ENCODE measurements around the gene CRY2.
A peak's percentile ranks its signal among the peaks of the same experiment; 100 is the strongest.

CRY2 gene

DNA sequence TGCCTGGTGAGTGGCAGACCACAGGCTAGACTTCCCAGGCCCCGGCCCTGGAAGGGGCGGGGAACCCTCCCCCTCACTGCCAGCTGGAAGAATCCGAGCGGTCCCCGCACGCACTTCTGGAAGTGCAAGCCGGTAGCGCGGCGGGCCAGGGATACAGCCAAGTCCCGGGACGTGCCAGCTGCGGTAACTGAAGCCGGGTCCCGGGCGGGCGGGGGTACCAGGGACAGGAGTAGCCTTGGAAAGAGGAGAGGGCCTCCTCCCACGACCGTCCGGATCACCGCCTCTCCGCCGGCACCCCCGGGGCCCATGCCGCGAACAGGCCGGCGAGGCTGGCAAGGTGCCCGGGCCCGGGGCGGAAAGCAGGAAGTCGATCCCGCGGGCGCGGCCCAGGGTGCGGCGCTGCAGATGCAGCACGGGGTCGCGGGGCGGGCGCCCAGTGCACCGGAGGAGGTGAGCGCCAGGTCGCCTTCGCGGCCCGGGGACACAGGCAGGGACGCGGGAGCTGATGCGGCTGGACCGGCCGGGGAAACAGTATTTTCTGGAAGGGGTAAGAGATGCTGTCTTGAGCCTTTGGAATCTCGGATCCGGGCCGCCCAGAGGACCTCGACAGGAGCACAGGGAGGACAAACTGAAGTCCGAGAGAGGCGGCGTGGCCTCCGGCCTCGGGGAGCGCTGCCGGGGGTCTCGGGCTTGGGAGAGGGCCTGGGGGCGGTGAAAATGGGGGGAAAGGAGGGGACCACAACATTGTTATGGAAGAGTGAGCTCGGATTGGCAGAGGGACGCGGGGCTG lies 43.1 kb upstream of the CRY2 start:
- TF ChIP-seq, protein P1, sequence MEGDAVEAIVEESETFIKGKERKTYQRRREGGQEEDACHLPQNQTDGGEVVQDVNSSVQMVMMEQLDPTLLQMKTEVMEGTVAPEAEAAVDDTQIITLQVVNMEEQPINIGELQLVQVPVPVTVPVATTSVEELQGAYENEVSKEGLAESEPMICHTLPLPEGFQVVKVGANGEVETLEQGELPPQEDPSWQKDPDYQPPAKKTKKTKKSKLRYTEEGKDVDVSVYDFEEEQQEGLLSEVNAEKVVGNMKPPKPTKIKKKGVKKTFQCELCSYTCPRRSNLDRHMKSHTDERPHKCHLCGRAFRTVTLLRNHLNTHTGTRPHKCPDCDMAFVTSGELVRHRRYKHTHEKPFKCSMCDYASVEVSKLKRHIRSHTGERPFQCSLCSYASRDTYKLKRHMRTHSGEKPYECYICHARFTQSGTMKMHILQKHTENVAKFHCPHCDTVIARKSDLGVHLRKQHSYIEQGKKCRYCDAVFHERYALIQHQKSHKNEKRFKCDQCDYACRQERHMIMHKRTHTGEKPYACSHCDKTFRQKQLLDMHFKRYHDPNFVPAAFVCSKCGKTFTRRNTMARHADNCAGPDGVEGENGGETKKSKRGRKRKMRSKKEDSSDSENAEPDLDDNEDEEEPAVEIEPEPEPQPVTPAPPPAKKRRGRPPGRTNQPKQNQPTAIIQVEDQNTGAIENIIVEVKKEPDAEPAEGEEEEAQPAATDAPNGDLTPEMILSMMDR (IDR thresholded peaks at IDR 0.05; ENCODE audit: insufficient read depth, low read depth, low read length, missing control alignments): no peak
- peak; percentile 55 for DNase-seq (ENCODE audit: low read depth)
- H3K4me3 ChIP-seq (ENCODE audit: low read length): peak overlapping the region; percentile 85

DNA sequence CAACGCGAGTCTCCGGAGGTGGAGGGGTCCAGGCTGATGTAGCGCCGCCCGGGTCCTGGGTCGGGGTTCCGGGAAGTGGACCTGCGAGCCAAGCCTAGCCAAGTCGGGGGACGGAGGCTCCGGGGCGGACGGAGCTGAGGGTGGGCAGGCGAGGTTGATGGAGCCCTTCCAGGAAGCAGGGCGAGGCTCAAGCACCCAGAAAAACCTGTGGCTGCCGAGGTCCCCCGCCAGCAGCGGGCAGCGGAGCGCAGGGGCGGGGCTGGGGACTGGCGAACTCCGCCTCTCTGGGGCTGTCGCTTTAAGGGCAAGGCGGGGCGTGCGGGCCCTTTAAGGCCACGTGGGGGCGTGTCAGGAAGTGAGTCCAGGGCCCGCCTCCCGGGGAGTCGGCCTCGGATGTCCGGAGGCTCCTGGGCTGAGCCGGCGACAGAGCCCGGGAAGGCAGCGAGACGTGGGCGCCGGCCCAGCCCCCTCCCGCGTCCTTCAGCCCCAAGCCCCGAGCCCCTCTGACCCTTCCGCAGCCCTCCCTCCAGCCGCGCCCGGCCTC lies 42.4 kb upstream of the CRY2 start, which contains the start of gene SLC35C1:
TSS of gene SLC35C1 (plus strand) at position 389 of the 544 bp plus-strand sequence. CDS start 653 bp downstream, outside the sequence.
- DNase-seq (ENCODE audit: low read depth): peak; percentile 96
- peak within 1 kb of the TSS; percentile 85 for H3K4me3 ChIP-seq (ENCODE audit: low read length)
- TF ChIP-seq, protein P1 (IDR thresholded peaks at IDR 0.05; ENCODE audit: insufficient read depth, low read depth, low read length, missing control alignments): peak; percentile 17

DNA sequence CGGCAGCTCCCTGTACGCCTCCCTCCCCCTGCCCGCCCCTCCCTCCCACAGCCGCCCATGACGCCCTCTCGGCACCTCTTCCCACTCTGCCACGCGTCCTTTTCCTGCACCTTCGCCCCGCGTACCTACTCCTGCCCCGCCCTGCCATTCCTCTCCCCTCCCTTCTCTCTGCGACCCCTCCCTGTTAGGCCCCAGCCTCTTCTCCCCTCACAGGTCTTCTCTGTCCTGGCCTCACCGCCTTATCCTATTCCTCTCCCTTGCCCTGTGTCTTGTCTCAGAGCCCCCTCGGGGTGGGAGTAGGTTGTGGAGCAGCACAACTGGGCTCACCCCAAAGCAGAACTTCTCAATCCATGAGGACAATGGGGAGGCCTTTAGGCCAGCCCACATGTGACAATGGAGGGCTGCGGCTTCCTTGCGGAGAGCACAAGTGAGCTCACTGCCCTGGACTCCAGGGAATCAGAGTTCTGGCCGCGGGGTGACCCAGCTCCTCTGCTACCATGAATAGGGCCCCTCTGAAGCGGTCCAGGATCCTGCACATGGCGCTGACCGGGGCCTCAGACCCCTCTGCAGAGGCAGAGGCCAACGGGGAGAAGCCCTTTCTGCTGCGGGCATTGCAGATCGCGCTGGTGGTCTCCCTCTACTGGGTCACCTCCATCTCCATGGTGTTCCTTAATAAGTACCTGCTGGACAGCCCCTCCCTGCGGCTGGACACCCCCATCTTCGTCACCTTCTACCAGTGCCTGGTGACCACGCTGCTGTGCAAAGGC lies 41.8 kb upstream of the CRY2 start:
- peak overlapping the region; percentile 85 for H3K4me3 ChIP-seq (ENCODE audit: low read length)
- DNase-seq (ENCODE audit: low read depth): peak; percentile 49
- TF ChIP-seq, protein P1 (IDR thresholded peaks at IDR 0.05; ENCODE audit: insufficient read depth, low read depth, low read length, missing control alignments): no peak

GRCh38 chr11:45806072-45806933 lies 41.0 kb upstream of the CRY2 start:
- no peak for DNase-seq (ENCODE audit: low read depth)
- H3K4me3 ChIP-seq (ENCODE audit: low read length): peak overlapping the region; percentile 85
- TF ChIP-seq, protein P1 (IDR thresholded peaks at IDR 0.05; ENCODE audit: insufficient read depth, low read depth, low read length, missing control alignments): no peak

DNA sequence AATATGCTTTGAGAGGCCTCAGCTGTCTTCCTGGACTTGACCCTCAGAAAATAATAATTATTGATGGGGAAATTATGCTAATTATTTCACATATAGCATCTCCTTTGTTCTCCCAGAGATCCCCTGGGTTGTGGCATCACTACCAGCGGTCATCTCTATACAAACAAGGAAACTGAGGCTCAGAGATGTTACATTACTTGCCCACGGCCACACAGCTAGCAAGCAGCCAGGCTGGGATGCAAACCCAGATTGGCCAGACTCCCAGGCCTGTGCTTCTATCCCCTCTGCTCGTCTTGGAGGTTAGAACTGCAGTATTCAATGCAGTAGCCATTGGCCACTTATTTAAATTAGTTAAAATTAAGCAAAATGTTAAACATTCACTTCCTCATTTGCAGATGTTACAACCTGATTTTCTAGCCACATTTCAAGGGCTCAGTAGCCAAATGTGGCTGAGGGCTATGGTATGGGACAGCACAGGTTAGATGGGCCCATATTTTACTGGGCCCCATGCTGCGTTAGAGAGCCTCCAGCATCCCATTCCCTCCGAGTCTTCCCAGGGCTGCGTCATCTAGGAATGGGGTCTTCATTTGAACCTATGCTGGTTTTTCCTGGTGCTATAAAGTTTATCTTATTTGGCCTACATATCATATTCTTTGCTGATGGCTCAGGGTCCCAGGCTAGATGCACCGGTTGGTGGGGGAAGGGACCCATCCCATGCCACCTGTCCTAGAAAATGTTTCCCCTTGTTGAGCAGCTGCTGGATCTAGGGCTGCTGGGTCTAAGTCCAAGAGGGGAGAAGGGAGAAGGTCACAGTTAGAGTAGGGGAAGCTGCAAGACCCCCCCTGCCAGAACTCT lies 40.1 kb upstream of the CRY2 start:
- DNase-seq (ENCODE audit: low read depth): no peak
- peak overlapping the region; percentile 9 for H3K4me3 ChIP-seq (ENCODE audit: low read length)
- TF ChIP-seq, protein P1 (IDR thresholded peaks at IDR 0.05; ENCODE audit: insufficient read depth, low read depth, low read length, missing control alignments): no peak

Data from epithelial cell of esophagus (primary cell).